Right lobe of liver (tissue), 4 donors: ENCODE measurements around the gene TAGLN2.

Experiments used
- CTCF ChIP-seq, 4 donors: fragments of 200-600 bp in 3 of 4; fragments of 450-650 bp in 1 of 4; IDR thresholded peaks; one replicate each; pipeline versions ENCODE4 v1.5.1 to v1.8.0; 2016 to 2022; ENCODE audit warnings: antibody characterized with exemption in 4 of 4, mild to moderate bottlenecking in 2 of 4
- POLR2A ChIP-seq: fragments of 450-650 bp; IDR thresholded peaks from one replicate; pipeline ENCODE4 v1.6.1; 2017; ENCODE audit warnings: antibody characterized with exemption, mild to moderate bottlenecking
- donor health status: DM: no; HTN: no; CAD: no.
- donor health status: DM: no; HTN: no; CAD: no.
- donor health status: DM: no; HTN: yes; CAD: no.

- TF ChIP-seq CTCF (IDR thresholded peaks at IDR 0.05) (no peak), POLR2A (no peak)
Measured at GRCh38 chr1:159913451-159914192, 11.7 kb downstream of the TAGLN2 start.
